GM12891 (cell line): ENCODE data around the gene MAPRE3.

Source experiments
- PAX5 ChIP-seq: IDR thresholded peaks from 2 replicates; pipeline ENCODE4 v1.6.1; 2011; ENCODE audit warnings: low read length, moderate library complexity, mild to moderate bottlenecking; ENCODE audit not compliant: insufficient read depth, severe bottlenecking
- POLR2A ChIP-seq: IDR thresholded peaks from 2 replicates; pipeline ENCODE4 v1.6.1; 2011; ENCODE audit warnings: low read depth, low read length, control low read depth
- POLR2AphosphoS5 ChIP-seq: IDR thresholded peaks from 2 replicates; pipeline ENCODE4 v1.6.1; 2011; ENCODE audit warnings: low read depth, low read length, control low read depth
- POU2F2 ChIP-seq: IDR thresholded peaks from 2 replicates; pipeline ENCODE4 v1.6.1; 2011; ENCODE audit warnings: low read depth, mild to moderate bottlenecking, control low read depth, low read length, moderate library complexity
- SPI1 ChIP-seq: IDR thresholded peaks from 2 replicates; pipeline ENCODE4 v1.6.1; 2011; ENCODE audit warnings: low read depth, low read length, control low read depth
- TAF1 ChIP-seq: IDR thresholded peaks from 2 replicates; pipeline ENCODE4 v1.6.1; 2011; ENCODE audit warnings: low read depth, low read length, control low read depth

GRCh38 chr2:26934335-26934724, 36.1 kb upstream of the MAPRE3 start:
- TF ChIP-seq POLR2A (no peak), POLR2AphosphoS5 (no peak), TAF1 (no peak), PAX5 (no peak), SPI1 (no peak), POU2F2 (no peak)
